Activated T-cell treated with anti-CD3 and anti-CD28 coated beads, Interleukin-2, amount 50 U/mL, for 48 hours (primary cell): ENCODE results near the gene PADI3.

ENCODE experiments used
- DNase-seq, 2 experiments: peaks; one replicate each; pipeline ENCODE4 v3.0.0-alpha.2; 2020

Gene PADI3

GRCh38 chr1:17276568-17276967, 27.7 kb downstream of the PADI3 start:
- no peak for DNase-seq

GRCh38 chr1:17277511-17278159, 28.7 kb downstream of the PADI3 start:
- no peak for DNase-seq

GRCh38 chr1:17278996-17279830, 30.3 kb downstream of the PADI3 start:
- no peak for DNase-seq

- no peak for DNase-seq
Observed at GRCh38 chr1:17280436-17280835, 31.5 kb downstream of the PADI3 start.

GRCh38 chr1:17280894-17281293, 32.0 kb downstream of the PADI3 start:
- no peak for DNase-seq

- no peak for DNase-seq
Observed at GRCh38 chr1:17281775-17282181, 32.9 kb downstream of the PADI3 start.

GRCh38 chr1:17282836-17283235, 33.9 kb downstream of the PADI3 start:
- no peak for DNase-seq

- DNase-seq = no peak
Observed at GRCh38 chr1:17286646-17287045, 37.7 kb downstream of the PADI3 start.

- DNase-seq = no peak
Observed at GRCh38 chr1:17287130-17287776, 38.4 kb downstream of the PADI3 start.

- no peak for DNase-seq
Observed at GRCh38 chr1:17289721-17290120, 40.8 kb downstream of the PADI3 start.

GRCh38 chr1:17290553-17290952, 41.7 kb downstream of the PADI3 start:
- no peak for DNase-seq

- no peak for DNase-seq
Observed at GRCh38 chr1:17292299-17293160, 43.6 kb downstream of the PADI3 start.

GRCh38 chr1:17293681-17294425, 45.0 kb downstream of the PADI3 start:
- DNase-seq = no peak

- DNase-seq = no peak
Observed at GRCh38 chr1:17295292-17295691, 46.4 kb downstream of the PADI3 start.

GRCh38 chr1:17296086-17296485, 47.2 kb downstream of the PADI3 start:
- DNase-seq = no peak

- no peak for DNase-seq
Observed at GRCh38 chr1:17297991-17298390, 49.1 kb downstream of the PADI3 start.

- no peak for DNase-seq
Observed at GRCh38 chr1:17301767-17302166, 52.9 kb downstream of the PADI3 start.

GRCh38 chr1:17304151-17304825, 55.4 kb downstream of the PADI3 start:
- DNase-seq = no peak

GRCh38 chr1:17304826-17305175, 55.9 kb downstream of the PADI3 start:
- DNase-seq = no peak

- no peak for DNase-seq
Observed at GRCh38 chr1:17305576-17306095, 56.7 kb downstream of the PADI3 start.

- DNase-seq = no peak
Observed at GRCh38 chr1:17306407-17306806, 57.5 kb downstream of the PADI3 start.
